ENCODE measurements around the gene BRAF.

- TF ChIP-seq, protein P1, sequence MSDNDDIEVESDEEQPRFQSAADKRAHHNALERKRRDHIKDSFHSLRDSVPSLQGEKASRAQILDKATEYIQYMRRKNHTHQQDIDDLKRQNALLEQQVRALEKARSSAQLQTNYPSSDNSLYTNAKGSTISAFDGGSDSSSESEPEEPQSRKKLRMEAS (IDR thresholded peaks at IDR 0.05; ENCODE audit: low read depth, low read length) = no peak
- TF ChIP-seq CTCF (IDR thresholded peaks at IDR 0.05; ENCODE audit: low read depth, low read length) = no peak
- TF ChIP-seq POLR2A (IDR thresholded peaks at IDR 0.05; ENCODE audit: extremely low read depth, insufficient read length) = no peak
- TF ChIP-seq MYC (IDR thresholded peaks at IDR 0.05; ENCODE audit: low read depth, low read length) = no peak
Observed at GRCh38 chr7:140671966-140672365, 252.8 kb downstream of the BRAF start.
